NCI-H226 (cell line): Measurements from ENCODE around the gene NFAM1.

ENCODE experiments used
- DNase-seq: peaks from one replicate; pipeline ENCODE4 v3.0.0-alpha.2; 2015

NFAM1 gene, protein sequence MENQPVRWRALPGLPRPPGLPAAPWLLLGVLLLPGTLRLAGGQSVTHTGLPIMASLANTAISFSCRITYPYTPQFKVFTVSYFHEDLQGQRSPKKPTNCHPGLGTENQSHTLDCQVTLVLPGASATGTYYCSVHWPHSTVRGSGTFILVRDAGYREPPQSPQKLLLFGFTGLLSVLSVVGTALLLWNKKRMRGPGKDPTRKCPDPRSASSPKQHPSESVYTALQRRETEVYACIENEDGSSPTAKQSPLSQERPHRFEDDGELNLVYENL

DNA sequence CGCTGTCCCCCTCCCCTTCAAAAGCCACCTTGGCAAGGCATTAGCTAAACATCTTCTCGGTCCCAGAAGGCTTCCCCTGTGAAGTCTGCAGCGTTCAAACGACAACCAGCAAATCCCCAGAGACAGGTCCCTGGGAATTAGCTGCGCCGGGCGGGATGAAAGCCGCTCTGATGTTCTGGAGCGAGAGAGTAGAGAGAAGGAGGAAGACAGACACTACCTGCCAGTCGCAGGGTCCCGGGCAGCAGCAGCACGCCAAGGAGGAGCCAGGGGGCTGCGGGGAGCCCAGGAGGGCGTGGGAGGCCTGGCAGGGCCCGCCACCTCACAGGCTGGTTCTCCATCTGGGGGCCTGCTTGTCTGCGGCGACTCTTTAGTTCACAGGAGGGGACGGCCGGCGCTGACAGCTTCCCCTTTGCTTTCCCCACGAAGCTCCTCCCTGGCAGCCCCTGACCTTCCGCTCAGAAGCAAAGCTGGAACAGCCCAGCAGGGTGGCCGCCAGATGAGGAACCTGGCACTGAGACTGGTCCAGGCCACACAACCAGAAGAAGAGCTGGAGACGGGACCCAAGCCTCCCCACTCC is at the start of gene NFAM1:
Gene NFAM1, minus strand, starts transcription at position 384 of the 577 bp plus-strand sequence. Its CDS starts 46 bp downstream, at position 338.
- DNase-seq, result no peak

DNA sequence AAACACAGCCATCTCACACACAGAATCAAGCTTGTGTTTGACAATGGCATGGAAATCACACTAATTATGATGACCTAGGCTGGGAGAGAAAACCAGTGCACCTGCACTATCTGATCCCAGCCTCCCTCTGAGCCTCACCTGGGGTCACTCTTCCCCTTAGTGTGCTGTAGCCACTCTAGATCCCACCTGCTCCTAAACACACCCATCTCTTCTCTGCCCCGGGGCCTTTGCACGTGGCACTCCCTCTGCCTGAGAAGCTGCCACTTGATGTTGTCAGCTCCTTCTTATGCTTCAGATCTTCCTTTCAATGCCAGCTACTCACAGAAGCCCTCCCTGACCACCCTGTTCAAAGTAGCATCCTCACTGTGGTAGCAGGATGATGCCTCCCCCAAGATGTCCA is 42.9 kb upstream of the NFAM1 start:
- DNase-seq, result no peak

DNA sequence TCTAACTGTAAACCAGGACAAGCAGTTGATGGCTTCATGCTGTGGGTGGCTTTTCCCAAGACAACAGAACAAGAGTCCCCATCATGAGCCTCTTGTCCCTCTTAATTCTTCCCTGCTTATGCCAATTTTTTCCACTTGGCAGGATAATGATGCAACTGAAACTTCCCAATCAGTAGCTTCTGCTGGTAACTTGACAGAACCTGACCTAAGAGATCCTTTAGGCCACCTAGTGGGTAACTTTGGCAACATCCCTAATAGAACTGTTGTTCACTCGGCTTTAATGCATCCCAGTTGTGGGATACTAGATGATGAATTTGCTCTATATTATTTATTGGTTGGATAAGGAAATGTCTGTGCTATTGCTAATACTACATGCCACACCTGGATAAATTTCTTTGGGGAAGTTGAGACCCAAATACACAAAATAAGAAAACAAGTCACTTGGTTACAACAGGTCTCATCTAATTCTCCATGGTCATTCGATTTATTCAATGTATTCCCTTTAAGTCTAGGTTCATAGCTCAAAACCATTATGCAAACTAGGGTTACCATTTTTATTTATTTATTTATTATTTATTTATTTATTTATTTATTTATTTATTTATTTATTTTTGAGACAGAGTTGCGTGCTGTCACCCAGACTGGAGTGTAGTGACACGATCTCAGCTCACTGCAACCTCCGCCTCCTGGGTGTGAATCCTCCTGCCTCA is 41.4 kb upstream of the NFAM1 start:
- DNase-seq, result peak; percentile 24

DNA sequence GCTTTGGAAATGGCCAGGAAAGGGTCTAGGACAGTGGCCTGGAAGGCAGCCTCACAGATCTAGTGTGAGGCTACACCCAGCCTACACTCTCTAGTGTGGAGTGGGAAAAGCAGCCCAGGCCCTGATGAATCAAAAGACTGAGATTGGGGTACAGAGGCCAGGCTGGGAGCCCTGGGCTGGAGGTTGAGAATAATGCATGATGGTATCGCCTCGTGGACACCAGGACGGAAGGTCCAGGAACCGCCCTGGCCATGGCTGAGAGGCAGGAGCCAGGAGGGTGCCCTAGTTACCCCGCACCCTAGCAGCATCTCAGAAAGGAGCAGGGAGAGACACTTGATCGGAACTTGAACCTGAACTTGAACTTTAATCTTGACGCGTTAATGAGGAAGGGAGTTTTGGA is 40.5 kb upstream of the NFAM1 start:
- no peak for DNase-seq

DNA sequence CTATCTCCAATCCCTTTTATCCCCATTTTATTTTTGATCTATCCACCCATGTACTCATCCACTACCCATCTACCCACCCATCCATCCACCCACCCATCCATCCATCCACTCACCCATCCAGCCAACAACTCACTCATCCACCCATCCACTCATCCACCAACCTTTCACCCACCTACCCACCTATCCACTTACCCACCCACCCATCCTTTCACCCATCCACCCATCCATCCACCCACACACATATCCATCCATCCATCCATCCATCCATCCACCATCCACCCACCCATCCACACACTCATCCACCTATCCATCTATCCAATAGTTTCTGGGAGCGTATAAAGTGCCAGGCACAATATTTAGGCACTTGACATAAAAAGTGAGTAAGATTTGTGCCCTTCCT is 39.2 kb upstream of the NFAM1 start:
- no peak for DNase-seq

DNA sequence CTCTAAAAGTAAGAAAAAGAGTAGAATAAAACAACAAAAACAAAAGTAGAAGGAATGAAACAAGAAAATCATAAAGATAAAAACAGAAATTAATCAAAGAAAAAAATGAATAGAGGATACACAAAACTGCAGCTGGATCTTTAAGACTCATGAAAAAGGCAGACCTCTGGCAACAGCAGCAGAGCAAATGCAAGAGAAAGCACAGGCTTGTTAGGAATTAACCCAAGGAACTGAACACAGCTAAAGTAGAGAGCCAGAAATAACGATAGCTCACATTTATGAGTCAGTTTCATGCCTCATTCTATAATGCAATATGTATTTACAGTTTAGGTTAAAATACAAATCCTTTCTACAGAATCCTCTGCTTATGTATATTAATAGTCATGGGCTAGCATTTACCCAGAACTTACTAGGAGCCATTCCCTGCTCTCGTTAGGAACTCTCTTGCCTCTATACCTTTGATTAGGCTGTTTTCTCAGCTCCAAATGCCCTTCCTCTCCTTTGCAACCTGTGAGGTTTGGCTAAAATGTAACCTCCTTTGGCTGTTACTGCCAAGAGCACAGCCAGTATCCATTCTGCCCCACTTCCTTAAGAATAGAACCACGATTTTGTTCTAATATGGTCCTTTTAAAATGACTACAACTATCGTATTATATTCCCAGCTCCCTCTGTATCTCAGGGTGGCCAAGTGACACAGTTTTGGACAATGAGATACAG is 38.3 kb upstream of the NFAM1 start:
- DNase-seq, result no peak

DNA sequence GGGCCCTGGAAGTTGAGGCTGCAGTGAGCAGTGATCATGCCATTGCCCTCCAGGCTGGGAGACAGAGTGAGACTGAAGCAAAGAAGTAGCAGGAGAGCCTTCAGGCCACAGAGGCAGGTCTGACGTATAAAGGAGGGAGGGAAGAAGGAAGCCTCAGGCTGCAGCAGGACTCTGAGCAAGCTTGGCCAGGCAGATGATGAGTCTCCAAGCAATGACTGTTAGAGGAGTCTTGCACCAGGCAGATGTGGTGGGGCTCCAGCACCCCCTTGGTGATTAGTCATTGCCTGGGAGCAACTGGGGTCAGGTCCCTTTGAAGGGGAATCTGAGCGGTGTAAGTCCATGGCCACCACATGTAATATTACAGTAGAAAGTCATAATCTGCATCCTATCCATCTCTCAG is 36.6 kb upstream of the NFAM1 start:
- peak; percentile 40 for DNase-seq

DNA sequence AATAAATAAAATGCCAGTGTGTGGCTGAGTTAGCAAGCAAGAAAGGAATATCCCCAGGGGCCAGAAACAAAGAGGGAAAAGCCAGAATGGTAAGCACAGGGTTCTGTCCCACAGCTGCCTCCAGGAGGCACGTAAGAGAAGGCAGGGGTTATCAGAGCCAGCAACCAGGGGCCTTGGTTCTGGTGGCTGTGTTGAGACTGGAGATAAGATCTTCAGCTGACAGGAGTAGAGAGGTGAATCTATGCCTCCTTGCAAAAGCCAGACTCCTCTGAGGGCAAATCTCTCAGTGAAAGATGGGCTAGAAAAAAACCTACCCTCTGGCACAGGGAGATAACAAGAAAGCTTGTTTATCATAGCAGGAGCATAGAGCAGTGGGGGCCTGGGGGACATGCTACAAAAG is 29.8 kb upstream of the NFAM1 start:
- DNase-seq, result no peak

DNA sequence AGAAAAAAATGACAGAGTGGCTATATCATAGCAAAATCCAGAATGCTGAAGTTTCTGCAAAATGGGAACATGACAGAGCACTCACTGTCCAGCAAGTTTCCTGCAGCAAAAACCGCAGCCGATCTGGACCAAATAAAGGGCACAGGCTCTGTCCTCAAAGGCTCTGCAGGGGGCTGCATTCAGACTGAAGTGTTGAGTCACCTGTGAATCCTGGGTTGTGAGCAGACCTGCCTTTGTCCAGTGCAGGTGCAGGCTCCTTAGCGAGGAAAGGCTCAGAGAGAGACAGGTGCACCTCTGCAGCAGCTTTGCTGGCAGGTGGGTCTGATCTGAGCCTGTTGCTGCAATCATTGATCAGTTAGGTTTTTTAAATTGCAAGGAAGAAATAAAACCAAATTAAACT is 29.3 kb upstream of the NFAM1 start:
- no peak for DNase-seq

DNA sequence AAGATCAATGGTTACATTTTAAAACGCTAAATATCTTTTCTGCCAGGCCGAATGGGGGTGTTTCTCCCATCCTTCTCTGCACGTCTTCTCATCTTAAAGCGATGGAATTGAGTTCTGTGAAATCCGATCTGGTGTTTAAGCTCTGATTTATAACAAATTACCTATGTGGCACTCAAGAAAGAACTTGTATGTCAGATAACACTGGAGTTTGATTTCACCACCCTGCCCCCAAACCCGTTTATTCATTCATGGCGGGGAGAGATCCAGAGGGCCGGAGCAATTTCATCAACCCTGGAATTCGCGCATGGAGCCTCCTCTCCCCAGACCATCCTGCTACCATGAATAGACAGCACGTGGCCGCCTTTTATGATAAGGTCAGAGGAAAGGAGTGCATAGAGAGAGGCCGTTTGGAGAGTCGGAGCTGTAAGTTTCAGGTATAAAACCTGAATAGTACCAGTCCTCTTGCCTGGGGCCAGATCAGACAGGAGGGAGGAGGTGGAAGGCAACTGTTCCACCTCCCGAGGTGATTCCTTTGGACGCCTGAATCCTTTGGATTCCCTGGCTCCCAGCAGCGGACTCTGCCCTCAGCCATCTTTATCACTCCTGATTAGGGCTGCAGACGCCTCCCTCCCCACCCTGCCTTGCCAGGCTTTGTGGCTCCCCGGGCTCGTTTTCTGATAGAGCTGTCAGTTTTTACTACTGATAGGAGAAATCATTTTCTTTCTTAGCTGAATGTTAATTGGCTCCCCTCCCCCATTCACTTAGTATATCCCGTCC is 27.3 kb upstream of the NFAM1 start:
- peak; percentile 26 for DNase-seq

DNA sequence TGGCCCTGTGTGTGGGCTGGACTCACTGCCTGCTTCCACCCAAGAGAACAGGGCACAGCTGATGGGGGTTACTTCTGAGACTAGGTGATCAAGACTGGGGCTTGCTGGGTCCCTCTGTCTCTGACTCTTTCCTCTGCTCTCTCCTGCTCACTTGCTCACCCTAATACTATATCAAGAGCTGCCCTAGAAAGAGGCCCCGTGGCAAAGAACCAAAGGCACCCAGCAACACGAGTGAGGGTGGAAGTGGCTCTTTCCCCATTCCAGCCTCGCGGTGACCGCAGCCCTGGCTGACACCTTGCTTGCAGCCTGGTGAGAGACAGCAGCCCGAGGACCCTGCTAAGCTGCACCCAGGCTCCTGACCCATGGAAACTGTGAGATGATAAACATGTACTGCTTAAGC is 20.7 kb upstream of the NFAM1 start:
- DNase-seq, result no peak

DNA sequence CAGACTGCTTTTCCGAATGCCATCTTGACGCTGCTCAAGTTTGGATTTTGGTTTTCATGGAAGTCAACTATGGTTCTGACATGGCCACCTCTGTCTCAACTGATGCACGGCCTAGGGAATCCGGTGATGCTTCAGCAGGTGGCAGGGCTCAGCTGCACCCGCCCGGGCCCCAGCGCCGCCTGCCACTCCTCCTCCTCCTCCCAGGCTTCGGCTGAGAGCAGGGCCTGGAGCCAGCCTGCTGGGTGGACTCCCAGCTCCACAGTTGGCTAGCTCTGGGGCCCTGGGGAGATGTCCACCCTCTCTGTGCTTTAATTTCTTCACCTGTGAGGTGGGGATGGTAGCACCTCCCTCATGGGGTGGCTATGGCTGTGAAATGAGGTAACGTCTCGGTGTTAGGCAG is 20.3 kb upstream of the NFAM1 start:
- DNase-seq, result no peak

DNA sequence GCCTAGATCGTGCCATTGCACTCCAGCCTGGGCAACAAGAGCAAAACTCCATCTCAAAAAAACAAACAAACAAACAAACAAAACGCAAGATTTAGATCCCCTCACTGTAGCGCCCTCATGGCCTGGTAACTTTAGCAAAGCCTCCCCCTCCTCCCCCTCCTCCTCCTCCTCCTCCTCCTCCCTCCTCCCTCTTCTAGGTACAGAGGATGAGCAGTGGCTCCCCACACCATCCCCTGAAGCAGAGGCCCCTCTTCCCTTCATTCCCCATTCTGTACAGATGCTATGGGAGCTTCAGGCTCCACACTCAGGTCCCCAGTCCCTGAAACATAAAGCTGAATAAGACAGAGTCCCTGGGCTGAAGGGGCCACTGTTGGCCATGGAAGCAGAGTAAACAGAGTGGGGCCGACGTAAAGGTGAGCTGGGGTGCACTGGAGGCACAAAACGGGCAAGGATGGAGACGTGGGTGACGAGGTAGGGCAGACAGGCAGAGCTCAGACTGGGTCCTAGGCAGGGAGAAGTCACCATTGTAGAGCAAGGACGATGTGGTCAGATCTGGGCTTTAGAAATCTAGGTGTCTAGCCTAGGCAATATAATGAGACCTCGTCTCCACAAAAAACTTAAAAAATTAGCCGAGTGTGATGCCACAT is 19.4 kb upstream of the NFAM1 start:
- DNase-seq, result no peak

DNA sequence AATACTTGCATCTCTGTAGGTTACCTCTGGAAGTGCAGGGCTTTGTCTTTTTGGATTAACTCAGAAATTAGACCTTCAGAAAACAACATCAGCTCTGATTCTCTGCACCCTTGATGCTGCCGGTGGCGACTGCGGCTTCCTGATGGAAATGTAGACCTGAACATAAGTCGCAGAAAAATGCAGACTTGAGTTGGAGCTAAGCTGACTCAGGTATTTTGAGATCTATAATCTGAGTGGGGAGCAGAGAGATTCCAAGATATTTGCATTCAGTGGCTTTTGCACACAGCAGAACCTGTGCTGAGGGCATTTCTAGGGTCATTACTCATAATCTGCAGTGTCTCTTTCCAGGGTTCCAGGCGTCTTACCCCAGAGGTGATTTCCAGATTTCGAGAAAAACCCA is 18.7 kb upstream of the NFAM1 start:
- DNase-seq, result no peak

DNA sequence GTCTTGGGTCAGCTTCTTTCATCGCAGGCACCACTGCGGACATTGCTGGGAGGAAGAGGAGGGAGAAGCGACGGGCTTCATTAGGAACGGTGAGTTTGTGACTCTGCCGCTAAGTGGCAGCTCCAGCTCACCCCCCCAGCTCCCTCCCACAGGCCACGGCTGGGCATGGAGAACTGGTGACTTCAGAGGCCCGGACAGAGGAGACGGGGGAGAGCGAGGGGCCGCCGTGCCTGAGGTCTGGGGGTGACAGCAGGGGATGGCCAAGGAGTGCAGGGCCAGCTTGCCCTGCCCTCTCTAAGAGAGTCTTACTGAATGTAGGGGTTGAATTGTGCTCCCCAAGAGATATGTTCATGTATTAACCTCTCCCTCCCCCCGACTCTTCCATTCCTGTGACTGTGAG is 13.9 kb upstream of the NFAM1 start:
- DNase-seq, result no peak

DNA sequence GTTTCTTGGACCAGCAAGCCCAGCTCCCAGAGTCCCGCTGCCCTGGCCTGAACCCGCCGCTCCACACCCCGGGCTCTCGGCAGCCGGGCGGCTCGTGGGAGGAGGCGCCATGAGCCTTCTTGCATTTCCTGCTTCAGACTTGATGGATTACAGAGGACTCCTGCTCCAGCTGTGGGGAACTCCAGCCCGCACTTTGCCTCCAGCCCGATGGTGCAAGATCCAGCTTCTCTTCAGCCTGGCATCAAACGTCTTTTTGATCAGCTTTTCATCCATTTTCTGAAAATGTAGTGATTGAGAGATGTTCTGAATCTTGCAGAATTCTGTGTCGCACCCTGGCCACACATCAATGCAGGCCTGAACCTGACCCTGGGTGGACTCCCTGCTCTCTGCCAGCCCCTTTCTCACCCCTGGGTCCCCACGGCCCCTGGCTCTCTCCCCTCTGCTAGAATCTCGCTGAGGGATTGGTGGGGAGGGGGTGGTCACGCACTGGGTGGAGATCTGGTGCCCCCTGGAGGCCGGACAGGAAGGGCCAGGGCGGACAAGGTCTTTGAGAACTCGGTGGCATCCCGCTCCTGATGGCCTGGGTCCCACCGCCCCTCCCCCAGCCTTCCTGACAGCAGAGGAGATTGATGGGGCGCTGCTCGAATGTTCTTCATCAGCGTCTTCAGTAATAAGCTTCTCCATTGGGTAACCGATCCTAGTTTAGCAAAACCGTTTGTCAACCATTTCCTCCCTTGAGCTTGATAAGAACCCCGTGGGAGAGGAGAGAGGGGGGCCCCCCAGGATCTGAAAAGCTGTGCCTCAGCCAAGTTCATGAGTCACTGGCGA is 12.1 kb upstream of the NFAM1 start:
- DNase-seq, result peak; percentile 76

DNA sequence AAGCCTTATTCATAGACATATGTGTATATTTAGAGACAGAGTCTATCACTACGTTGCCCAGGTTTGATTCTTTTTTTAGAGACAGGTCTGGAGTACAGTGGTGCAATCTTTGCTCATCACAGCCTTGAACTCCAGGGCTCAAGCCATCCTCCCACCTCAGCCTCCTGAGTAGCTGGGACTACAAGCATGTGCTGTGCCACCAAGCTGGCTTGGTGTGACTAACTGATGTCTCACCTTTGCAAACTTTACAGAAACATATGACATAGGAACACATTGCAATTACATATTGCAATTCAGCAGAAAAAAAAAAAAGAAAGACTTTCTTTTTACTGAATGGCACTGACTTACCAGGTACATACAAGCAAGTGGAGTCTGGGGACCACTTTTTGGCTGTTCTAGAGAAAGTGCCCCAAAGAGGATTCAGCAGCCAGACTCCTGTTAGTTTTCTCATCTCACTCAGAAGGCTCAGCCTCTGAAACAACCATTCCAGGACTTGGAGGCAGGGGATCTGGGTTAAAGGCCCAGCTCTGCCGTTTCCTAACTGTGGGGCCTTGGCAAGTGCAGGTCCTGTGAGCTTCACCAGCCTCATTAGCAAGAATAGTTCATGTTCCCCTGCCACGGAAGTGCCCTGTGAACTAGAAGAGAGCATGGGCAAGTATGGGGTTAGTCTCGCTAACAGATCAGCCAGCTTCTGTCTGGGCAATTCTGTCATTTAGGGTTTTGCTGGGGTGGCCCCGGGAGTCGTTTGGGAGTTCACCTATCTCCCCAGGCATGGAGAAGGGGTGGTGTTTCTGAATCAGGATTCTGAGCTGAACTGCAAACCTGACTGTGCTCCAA is 11.3 kb upstream of the NFAM1 start:
- no peak for DNase-seq

DNA sequence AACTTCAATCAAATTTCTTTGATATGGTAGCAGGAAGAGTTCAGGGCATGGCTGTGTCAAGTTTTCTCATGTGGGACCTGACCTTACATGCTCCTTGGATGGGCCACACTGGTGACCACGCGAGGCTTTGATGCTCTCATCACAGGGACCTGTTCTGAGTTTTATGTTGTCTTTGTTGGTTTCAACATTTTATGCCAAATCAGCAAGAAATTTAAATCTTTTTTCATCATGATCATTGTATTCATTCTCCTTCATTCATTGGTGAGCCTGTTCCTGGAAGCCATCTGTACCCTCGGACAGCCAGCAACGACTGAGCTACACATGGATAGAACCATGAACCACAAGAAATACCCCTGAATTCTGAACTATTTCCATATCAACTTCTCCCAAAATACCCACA is 10.5 kb upstream of the NFAM1 start:
- no peak for DNase-seq

DNA sequence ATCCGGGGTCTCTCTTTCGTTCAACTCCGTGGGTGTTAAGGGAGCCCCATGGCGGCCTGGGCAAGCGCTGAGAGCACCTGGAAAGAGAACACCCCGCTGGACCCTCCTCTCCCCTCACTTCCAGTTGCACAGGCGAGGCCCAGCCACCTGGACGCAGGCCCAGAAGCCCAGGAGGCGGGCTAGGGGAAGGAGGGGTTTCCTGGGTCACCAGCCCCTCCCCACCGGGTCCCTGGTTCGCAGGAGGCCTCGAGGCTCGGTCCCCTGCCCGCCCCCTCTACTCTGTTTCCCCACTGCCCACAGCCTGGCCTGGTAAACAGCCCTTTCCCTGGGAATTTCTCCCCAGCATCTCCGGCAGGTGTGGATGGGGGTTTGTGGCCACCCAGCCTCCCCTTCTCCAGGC is 8.5 kb upstream of the NFAM1 start:
- DNase-seq, result no peak

DNA sequence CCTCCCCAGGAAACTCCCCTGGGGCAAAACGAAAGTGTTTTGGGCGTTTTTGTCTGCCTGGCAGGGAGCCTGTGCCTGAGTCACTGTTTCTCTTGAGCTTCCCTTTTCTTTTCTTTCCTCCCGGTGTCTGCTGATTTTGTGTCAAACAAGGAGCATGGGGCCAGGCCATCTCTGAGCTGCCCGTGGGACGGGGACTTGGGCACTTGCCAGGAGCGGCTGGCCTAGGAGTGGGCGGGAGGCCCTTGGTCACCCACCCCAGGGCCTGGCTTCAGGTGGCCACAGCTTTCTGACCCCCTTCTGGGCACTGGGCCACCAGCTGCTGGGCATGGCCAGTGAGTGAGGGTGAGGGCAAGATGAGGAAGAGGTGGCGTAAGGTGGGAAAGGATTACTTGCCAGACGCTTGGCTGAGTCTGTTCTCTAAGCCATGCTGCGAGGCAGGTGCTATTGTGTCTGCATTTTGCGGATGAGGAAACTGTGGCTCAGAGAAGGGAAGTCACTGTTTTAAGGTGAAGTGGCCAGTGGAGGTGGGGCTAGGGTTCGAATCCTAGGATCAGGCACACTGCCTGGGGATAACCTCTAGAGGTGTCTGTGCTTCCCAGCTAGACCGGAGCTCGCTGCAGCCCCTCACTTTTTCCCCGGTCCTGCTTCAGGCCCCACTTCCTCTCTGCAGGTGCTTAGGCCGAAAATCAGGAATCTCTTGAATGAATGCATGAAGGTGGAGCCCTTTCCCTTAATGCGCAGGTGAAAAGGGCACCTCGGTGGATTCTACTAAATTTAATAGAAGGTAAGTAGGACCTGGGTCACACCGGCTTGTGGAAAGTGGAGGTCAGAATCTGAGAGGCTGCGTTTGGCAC is 7.8 kb upstream of the NFAM1 start:
- DNase-seq, result no peak
